Right lobe of liver (tissue), 4 donors: ENCODE results near the gene NAGK.
"Not testable (repeated sequence)": the region's sequence is repeated elsewhere in the genome, so short reads cannot be mapped to it uniquely, and the experiment has no call there.

Source experiments
- POLR2A ChIP-seq: fragments of 450-650 bp; IDR thresholded peaks from one replicate; pipeline ENCODE4 v1.6.1; 2017; ENCODE audit warnings: antibody characterized with exemption, mild to moderate bottlenecking
- TF ChIP-seq, protein P1 (sequence below), 4 donors: fragments of 200-600 bp in 3 of 4; fragments of 450-650 bp in 1 of 4; IDR thresholded peaks; one replicate each; pipeline versions ENCODE4 v1.5.1 to v1.8.0; 2016 to 2022; ENCODE audit warnings: antibody characterized with exemption in 4 of 4, mild to moderate bottlenecking in 2 of 4
- donor health status: DM: no; HTN: no; CAD: no.
- donor health status: DM: no; HTN: no; CAD: no.
- donor health status: DM: no; HTN: yes; CAD: no.

GRCh38 chr2:71092491-71093260 lies 24.2 kb downstream of the NAGK start:
- TF ChIP-seq, protein P1, sequence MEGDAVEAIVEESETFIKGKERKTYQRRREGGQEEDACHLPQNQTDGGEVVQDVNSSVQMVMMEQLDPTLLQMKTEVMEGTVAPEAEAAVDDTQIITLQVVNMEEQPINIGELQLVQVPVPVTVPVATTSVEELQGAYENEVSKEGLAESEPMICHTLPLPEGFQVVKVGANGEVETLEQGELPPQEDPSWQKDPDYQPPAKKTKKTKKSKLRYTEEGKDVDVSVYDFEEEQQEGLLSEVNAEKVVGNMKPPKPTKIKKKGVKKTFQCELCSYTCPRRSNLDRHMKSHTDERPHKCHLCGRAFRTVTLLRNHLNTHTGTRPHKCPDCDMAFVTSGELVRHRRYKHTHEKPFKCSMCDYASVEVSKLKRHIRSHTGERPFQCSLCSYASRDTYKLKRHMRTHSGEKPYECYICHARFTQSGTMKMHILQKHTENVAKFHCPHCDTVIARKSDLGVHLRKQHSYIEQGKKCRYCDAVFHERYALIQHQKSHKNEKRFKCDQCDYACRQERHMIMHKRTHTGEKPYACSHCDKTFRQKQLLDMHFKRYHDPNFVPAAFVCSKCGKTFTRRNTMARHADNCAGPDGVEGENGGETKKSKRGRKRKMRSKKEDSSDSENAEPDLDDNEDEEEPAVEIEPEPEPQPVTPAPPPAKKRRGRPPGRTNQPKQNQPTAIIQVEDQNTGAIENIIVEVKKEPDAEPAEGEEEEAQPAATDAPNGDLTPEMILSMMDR (IDR thresholded peaks at IDR 0.05): not testable (repeated sequence)
- not testable (repeated sequence) for TF ChIP-seq POLR2A
